Neural progenitor cell (in vitro differentiated cells): ENCODE results near the gene SRRM5. TPM values are rescaled to one million over a fixed set of nuclear protein-coding genes. Genes with fewer than 3 reads are reported as not detected.

Source experiments
- small RNA-seq: library from RNA; depleted of rRNA; stranded (forward); fragments of <200 nt; gene quantifications from one replicate; pipeline ENCODE3, GENCODE V24; 2015
- total RNA-seq: library from RNA; depleted of rRNA; stranded (reverse); fragments of >200 nt; gene quantifications from 2 replicates; pipeline ENCODE4 v1.2.3, GENCODE V29; 2015; ENCODE audit warnings: low replicate concordance

SRRM5 gene
- total RNA-seq, 1 donor from 2014 or later: not detected

Small RNA genes within 50 kb of the gene (small RNA-seq; reads per million reads assigned to genes)
- not detected for gene RN7SL368P

Other genes with a start within 250 kb of the SRRM5 start
- gene TEX101, start 197.2 kb upstream of the SRRM5 start, total RNA-seq: not detected in 2 replicates
- gene LYPD3, start 146.5 kb upstream of the SRRM5 start, total RNA-seq: 0.24 and 0.37 TPM in 2 replicates
- gene PHLDB3, start 107.3 kb upstream of the SRRM5 start, total RNA-seq: 3.4 and 21.9 TPM in 2 replicates
- 13.6 and 27.8 TPM in 2 replicates for gene ETHE1, start 84.9 kb upstream of the SRRM5 start, total RNA-seq
- not detected in 2 replicates for gene ZNF575, start 78.9 kb upstream of the SRRM5 start, total RNA-seq
- 33.8 and 88.8 TPM in 2 replicates for gene XRCC1, start 36.6 kb upstream of the SRRM5 start, total RNA-seq
- 4.0 and 8.6 TPM in 2 replicates for gene PINLYP, start 36.3 kb upstream of the SRRM5 start, total RNA-seq
- gene IRGQ, start 16.0 kb upstream of the SRRM5 start, total RNA-seq: 27.4 and 31.5 TPM in 2 replicates
- 6.8 and 9.0 TPM in 2 replicates for gene ZNF576, start 15.5 kb upstream of the SRRM5 start, total RNA-seq
- gene ZNF428, start 7.5 kb downstream of the SRRM5 start, total RNA-seq: 18.5 and 57.7 TPM in 2 replicates
- 7.7 and 28.6 TPM in 2 replicates for gene CADM4, start 27.8 kb downstream of the SRRM5 start, total RNA-seq
- 12.9 and 36.5 TPM in 2 replicates for gene PLAUR, start 58.1 kb downstream of the SRRM5 start, total RNA-seq
- gene IRGC, start 104.0 kb downstream of the SRRM5 start, total RNA-seq: not detected in 2 replicates
- 33.1 and 33.4 TPM in 2 replicates for gene SMG9, start 142.9 kb downstream of the SRRM5 start, total RNA-seq
- 0.40 TPM in 1 of 2 replicates, not detected in the other for gene KCNN4, start 168.9 kb downstream of the SRRM5 start, total RNA-seq
- gene LYPD5, start 190.4 kb downstream of the SRRM5 start, total RNA-seq: 0.12 TPM in 1 of 2 replicates, not detected in the other
- gene ZNF283, start 215.2 kb downstream of the SRRM5 start, total RNA-seq: 13.4 and 19.8 TPM in 2 replicates